Parietal lobe (tissue), 2 donors: ENCODE data around the gene APOBEC3F. TPM values are rescaled to one million over a fixed set of nuclear protein-coding genes. Genes with fewer than 3 reads are reported as not detected.

ENCODE experiments used
- small RNA-seq: library from RNA; depleted of rRNA; stranded (forward); fragments of <200 nt; gene quantifications from one replicate; pipeline ENCODE3, GENCODE V24; 2014; ENCODE audit warnings: low replicate concordance
- total RNA-seq: library from RNA; depleted of rRNA; stranded (reverse); fragments of >200 nt; gene quantifications from one replicate; pipeline ENCODE4 v1.2.3, GENCODE V29; 2014

The APOBEC3F gene
- not detected for total RNA-seq

DNA sequence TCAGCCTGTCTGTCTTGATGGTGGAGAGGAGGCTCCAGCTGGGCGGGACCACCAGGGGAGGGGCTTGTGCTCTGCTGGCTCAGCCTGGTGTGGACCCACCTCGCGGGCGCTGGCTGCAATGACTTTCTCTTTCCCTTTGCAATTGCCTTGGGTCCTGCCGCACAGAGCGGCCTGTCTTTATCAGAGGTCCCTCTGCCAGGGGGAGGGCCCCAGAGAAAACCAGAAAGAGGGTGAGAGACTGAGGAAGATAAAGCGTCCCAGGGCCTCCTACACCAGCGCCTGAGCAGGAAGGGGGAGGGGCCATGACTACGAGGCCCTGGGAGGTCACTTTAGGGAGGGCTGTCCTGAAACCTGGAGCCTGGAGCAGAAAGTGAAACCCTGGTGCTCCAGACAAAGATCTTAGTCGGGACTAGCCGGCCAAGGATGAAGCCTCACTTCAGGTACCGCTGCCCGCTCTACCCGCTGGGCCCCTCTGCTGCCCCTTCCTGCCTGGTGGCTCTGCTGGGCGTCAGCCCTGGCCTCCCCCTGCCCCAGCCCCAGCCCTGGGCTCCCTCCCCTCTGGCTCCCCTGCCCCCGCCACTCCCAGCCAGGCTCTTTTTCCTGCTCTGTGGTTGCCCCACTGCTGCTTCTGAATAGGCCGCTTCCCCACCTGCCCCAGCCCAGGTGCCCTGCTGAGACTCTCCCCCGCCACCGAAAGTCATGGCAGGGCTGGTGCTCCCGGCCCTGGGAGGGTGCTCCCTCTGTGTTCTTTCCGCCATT is at the start of gene APOBEC3F:
APOBEC3F (plus strand) TSS at position 327 of the 759 bp plus-strand sequence; CDS start at position 424, 97 bp downstream.

DNA sequence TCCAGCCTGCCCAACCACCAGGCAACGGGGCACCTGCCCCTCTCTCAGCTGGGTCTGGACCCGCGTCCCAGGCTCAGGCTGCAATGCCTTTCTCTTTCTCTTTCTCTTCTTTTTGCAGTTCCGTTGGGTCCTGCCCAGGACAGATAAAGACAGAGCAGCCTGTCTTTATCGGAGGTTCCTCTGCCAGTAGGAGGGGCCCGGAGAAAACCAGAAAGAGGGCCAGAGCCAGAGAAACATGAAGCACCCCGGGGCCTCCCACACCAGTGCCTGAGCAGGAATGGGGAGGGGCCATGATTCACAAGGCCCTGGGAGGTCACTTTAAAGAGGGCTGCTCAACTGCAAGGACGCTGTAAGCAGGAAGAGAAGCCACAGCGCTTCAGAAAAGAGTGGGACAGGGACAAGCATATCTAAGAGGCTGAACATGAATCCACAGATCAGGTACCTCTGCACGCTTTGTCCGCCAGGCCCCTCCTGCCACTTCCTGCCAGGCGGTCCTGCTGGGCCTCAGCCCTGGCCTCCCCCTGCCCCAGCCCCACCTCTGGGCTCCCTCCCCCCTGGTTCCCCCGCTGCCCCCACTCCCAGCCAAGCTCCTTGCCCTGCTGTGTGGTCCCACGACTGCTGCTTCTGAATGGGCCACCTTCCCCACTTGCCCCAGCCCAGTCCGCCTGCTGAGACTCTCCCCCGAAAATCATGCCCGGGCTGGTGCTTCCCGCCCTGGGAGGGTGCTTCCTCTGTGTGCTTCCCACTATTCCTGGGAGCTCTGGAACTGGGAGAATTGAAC is 26.5 kb upstream of the APOBEC3F start, which contains the start of gene APOBEC3C:
APOBEC3C (plus strand) TSS at position 316 of the 781 bp plus-strand sequence; CDS start at position 422, 106 bp downstream.

DNA sequence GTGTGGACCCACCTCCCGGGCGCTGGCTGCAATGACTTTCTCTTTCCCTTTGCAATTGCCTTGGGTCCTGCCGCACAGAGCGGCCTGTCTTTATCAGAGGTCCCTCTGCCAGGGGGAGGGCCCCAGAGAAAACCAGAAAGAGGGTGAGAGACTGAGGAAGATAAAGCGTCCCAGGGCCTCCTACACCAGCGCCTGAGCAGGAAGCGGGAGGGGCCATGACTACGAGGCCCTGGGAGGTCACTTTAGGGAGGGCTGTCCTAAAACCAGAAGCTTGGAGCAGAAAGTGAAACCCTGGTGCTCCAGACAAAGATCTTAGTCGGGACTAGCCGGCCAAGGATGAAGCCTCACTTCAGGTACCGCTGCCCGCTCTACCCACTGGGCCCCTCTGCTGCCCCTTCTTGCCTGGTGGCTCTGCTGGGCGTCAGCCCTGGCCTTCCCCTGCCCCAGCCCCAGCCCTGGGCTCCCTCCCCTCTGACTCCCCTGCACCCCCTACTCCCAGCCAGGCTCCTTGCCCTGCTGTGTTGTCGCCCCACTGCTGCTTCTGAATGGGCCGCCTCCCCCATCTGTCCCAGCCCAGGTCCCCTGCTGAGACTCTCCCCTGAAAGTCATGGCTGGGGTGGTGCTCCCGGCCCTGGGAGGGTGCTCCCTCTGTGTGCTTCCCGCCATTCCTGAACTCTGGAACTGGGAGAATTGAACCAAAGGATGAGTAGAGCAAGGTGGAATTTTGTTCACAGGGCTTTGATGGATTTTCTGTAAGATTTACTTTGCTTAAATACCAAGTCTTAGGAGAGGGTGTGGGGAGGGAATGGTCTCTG is 36.6 kb downstream of the APOBEC3F start, which contains the start of gene APOBEC3G:
APOBEC3G (plus strand) TSS at position 250 of the 815 bp plus-strand sequence; CDS start at position 337, 87 bp downstream.

DNA sequence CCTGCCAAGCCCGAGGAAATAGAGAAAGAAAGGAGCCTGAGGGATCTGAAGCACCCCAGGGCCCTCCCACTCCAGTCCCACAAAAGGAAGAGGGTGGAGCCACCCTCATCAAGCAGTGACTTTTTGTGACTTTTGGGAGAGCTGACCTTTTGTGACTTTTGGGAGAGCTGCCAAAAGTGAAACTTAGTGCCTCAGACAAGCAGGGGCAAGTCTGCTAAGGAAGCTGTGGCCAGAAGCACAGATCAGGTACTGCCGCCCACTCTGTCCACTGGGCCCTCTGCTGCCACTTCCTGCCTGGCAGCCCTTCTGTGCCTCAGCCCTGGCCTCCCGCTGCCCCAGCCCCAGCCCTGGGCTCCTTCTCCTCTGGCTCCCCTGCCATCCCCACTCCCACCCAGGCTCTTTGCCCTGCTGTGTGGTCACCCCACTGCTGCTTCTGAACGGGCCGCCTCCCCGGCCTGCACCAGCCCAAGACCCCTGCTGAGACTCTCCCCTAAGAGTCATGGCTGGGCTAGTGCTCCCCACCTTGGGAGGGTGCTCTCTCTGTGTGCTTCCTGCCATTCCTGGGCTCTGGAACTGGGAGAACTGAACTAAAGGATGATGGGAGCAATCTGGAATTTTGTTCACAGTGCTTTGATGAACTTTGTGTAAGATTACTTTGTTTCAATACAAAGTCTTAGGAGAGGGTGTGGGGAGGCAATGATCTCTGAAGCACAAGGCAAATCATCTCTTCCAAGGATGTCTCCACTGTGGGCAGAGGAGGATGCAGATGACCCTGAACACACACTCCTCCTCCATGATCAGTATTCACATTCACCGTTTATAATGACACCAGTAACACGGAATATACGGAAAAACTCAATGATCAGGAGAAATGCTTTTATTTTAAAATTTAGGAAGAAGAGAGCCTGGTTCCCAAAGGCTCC is 56.7 kb downstream of the APOBEC3F start, which contains the start of gene APOBEC3H:
APOBEC3H (plus strand) TSS at position 147 of the 923 bp plus-strand sequence. CDS start 3,035 bp downstream, outside the sequence.

Small RNAs within 50 kb of the gene (small RNA-seq; reads per million reads assigned to genes)
- not detected for gene AL022318.2

Other genes with a start within 250 kb of the APOBEC3F start
- gene DNAL4, start 246.7 kb upstream of the APOBEC3F start, total RNA-seq: 17.5 TPM
- gene NPTXR, start 196.8 kb upstream of the APOBEC3F start, total RNA-seq: 24.4 TPM
- gene CBX6, start 168.6 kb upstream of the APOBEC3F start, total RNA-seq: 37.9 TPM
- gene APOBEC3A, start 83.3 kb upstream of the APOBEC3F start, total RNA-seq: not detected
- gene APOBEC3B, start 58.5 kb upstream of the APOBEC3F start, total RNA-seq: not detected
- gene APOBEC3C, start 26.6 kb upstream of the APOBEC3F start, total RNA-seq: 0.31 TPM
- gene APOBEC3D, start 19.7 kb upstream of the APOBEC3F start, total RNA-seq: not detected
- 1.6 TPM for gene APOBEC3G, start 36.4 kb downstream of the APOBEC3F start, total RNA-seq
- not detected for gene APOBEC3H, start 56.4 kb downstream of the APOBEC3F start, total RNA-seq
- 12.5 TPM for gene CBX7, start 111.8 kb downstream of the APOBEC3F start, total RNA-seq
- gene PDGFB, start 204.1 kb downstream of the APOBEC3F start, total RNA-seq: 1.6 TPM